Vagina (tissue), 2 donors: ENCODE results near the gene MTCL3.

Experiments
- DNase-seq, 2 donors: peaks; one replicate each; pipeline ENCODE4 v3.0.0-alpha.2; 2017; ENCODE audit errors: extremely low spot score in 2 of 2
- H3K27ac ChIP-seq: fragments of 200-600 bp; sonication (generic); one replicate; pipeline ENCODE4 v1.5.1; 2019
- H3K27me3 ChIP-seq: fragments of 200-600 bp; sonication (generic); one replicate; pipeline ENCODE4 v1.5.1; 2019
- H3K36me3 ChIP-seq, 2 donors: fragments of 200-600 bp; sonication (generic); one replicate each; pipeline ENCODE4 v1.5.1; 2017 to 2019
- H3K4me1 ChIP-seq: fragments of 200-600 bp; sonication (generic); one replicate; pipeline ENCODE4 v1.5.1; 2019
- H3K4me3 ChIP-seq, 2 donors: fragments of 200-600 bp; sonication (generic); 1 replicate in 1 of 2; 2 replicates in 1 of 2; pipeline ENCODE4 v1.5.1; 2016 to 2019
- H3K9me3 ChIP-seq: fragments of 200-600 bp; sonication (generic); one replicate; pipeline ENCODE4 v1.5.1; 2019
- CTCF ChIP-seq, 3 experiments: fragments of 450-650 bp in 2 of 3; fragments of 200-600 bp in 1 of 3; sonication (generic) in 1 of 3; IDR thresholded peaks; one replicate each; pipeline ENCODE4 v1.5.1; 2017 to 2019; ENCODE audit warnings: antibody characterized with exemption in 3 of 3, mild to moderate bottlenecking in 2 of 3, moderate library complexity in 2 of 3
- POLR2A ChIP-seq, 2 donors: fragments of 450-650 bp; IDR thresholded peaks; one replicate each; pipeline ENCODE4 v1.6.1; 2017; ENCODE audit warnings: antibody characterized with exemption in 2 of 2, mild to moderate bottlenecking in 2 of 2, moderate library complexity in 2 of 2
- POLR2AphosphoS5 ChIP-seq, 2 donors: sonication (generic); formaldehyde crosslinking; IDR thresholded peaks; one replicate each; pipeline ENCODE4 v1.9.0; 2017; ENCODE audit warnings: antibody characterized with exemption in 2 of 2, mild to moderate bottlenecking in 2 of 2, low read depth in 1 of 2; ENCODE audit not compliant: insufficient read depth in 1 of 2
- intact Hi-C: fragments of 100-400 bp; cut with DNase I; formaldehyde crosslinking; loops from one replicate; pipeline ENCODE4 v1.15.1; 2023

The MTCL3 gene

DNA sequence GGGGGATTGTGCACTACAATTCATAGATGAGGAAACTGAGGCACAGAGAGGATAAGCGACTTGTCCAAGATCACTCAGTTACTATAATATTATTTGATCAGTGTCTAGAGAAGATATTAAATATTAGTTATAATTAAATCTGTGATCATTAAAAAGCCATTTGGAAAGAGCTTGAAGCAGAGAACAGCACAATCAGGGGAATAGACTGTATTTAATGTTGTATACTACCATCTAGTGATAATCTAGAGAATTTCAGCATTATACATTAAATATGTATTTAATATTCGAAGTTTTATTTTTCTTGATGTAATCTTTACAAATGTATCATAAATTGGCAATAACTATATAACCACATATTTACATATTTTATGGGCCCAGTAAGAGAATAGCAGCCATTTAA is 20.1 kb upstream of the MTCL3 start:
- no peak for DNase-seq

GRCh38 chr6:127538750-127539264 is 19.7 kb upstream of the MTCL3 start:
- intact Hi-C loops, result loop anchor here (10.0 kb wide), 2 partner anchors 74 to 234 kb away; no protein-coding TSS in a partner anchor
- no peak overlapping the region for H3K4me3 ChIP-seq
- H3K27me3 ChIP-seq, result no peaks in the 10 kb centered on the region
- no peaks in the 10 kb centered on the region for H3K36me3 ChIP-seq
- H3K27ac ChIP-seq, result no peak overlapping the region
- TF ChIP-seq POLR2AphosphoS5 (IDR thresholded peaks at IDR 0.05; ENCODE audit: insufficient read depth in 1 of 2, low read depth in 1 of 2) (no peak), POLR2A (IDR thresholded peaks at IDR 0.05) (no peak), CTCF (IDR thresholded peaks at IDR 0.05) (no peak)
- no peaks in the 10 kb centered on the region for H3K4me1 ChIP-seq
- no peak for DNase-seq
- H3K9me3 ChIP-seq, result no peaks in the 10 kb centered on the region

More for the DNA sequence above, 20.1 kb upstream of the MTCL3 start:
- H3K9me3 ChIP-seq, result no peaks in the 10 kb centered on the region
- TF ChIP-seq POLR2AphosphoS5 (IDR thresholded peaks at IDR 0.05; ENCODE audit: insufficient read depth in 1 of 2, low read depth in 1 of 2), result no peak
- TF ChIP-seq CTCF (IDR thresholded peaks at IDR 0.05), result peak in 2 of 3 experiments; percentile 21 to 48
- no peak overlapping the region for H3K4me3 ChIP-seq
- H3K4me1 ChIP-seq, result no peaks in the 10 kb centered on the region
- intact Hi-C loops, result loop anchor here (10.0 kb wide), 2 partner anchors 74 to 234 kb away; no protein-coding TSS in a partner anchor
- no peaks in the 10 kb centered on the region for H3K36me3 ChIP-seq
- no peak overlapping the region for H3K27ac ChIP-seq
- no peaks in the 10 kb centered on the region for H3K27me3 ChIP-seq

DNA sequence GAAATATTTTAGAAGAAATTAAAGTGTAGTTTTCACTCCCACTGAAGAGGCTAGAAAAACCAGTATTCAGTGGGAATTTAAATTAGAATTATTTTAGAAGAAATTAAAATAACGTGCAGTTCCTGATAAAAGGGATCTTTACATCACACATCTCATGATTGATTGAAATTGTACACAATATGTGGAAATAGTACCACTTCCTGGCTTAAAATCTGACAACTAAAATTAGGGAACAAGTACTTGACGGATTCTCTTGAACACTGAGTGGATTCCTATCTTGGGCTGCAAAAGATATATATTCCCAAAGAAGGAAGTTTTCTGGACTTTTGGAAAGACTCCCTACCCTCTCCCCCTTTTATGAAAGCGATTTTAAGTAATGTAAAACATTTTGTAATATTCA is 14.6 kb upstream of the MTCL3 start:
- no peak overlapping the region for H3K4me3 ChIP-seq
- intact Hi-C loops, result loop anchor here (10.0 kb wide), 2 partner anchors 69 to 229 kb away; no protein-coding TSS in a partner anchor

DNA sequence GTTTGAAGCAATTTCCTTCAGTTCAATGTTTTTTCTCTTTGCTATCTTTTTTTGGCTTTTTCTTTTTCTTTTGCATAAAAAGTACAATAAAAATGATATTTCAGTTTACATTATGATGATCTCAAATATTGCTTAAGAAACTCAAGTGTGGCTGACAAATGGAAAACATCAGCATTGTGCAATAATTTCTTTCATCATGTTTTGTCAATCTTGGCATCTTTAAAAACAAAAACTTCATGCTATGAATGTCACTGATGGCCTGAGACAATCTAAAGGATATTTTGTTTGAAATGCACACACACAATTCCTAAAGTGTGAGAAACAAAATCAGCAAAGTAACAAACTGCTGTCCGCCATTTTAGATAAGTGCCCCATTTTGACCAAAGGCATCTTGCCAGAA is 13.9 kb upstream of the MTCL3 start:
- TF ChIP-seq CTCF (IDR thresholded peaks at IDR 0.05) (no peak), POLR2AphosphoS5 (IDR thresholded peaks at IDR 0.05; ENCODE audit: insufficient read depth in 1 of 2, low read depth in 1 of 2) (no peak), POLR2A (IDR thresholded peaks at IDR 0.05) (no peak)
- DNase-seq, result no peak
- Histone ChIP-seq H3K27ac (no peak overlapping the region), H3K9me3 (no peaks in the 10 kb centered on the region), H3K4me3 (no peak overlapping the region), H3K4me1 (no peaks in the 10 kb centered on the region), H3K27me3 (no peaks in the 10 kb centered on the region), H3K36me3 (no peaks in the 10 kb centered on the region)
- intact Hi-C loops, result loop anchor here (10.0 kb wide), 2 partner anchors 68 to 228 kb away; no protein-coding TSS in a partner anchor

More for the DNA sequence above, 14.6 kb upstream of the MTCL3 start:
- no peaks in the 10 kb centered on the region for H3K9me3 ChIP-seq
- TF ChIP-seq POLR2AphosphoS5 (IDR thresholded peaks at IDR 0.05; ENCODE audit: insufficient read depth in 1 of 2, low read depth in 1 of 2), result no peak
- no peak for TF ChIP-seq CTCF (IDR thresholded peaks at IDR 0.05)
- no peak for TF ChIP-seq POLR2A (IDR thresholded peaks at IDR 0.05)
- DNase-seq, result no peak
- H3K4me1 ChIP-seq, result no peaks in the 10 kb centered on the region
- H3K27me3 ChIP-seq, result no peaks in the 10 kb centered on the region
- H3K27ac ChIP-seq, result no peak overlapping the region
- H3K36me3 ChIP-seq, result no peaks in the 10 kb centered on the region

- Histone ChIP-seq H3K4me3 (no peak overlapping the region), H3K4me1 (peaks cover 10% of the 10 kb centered on the region), H3K27me3 (no peaks in the 10 kb centered on the region), H3K27ac (no peak overlapping the region), H3K36me3 (no peaks in the 10 kb centered on the region), H3K9me3 (no peaks in the 10 kb centered on the region)
- no peak for DNase-seq
- intact Hi-C loops, result no loop called here
- TF ChIP-seq CTCF (IDR thresholded peaks at IDR 0.05) (no peak), POLR2AphosphoS5 (IDR thresholded peaks at IDR 0.05; ENCODE audit: insufficient read depth in 1 of 2, low read depth in 1 of 2) (no peak), POLR2A (IDR thresholded peaks at IDR 0.05) (no peak)
These were observed 3.6 kb upstream of the MTCL3 start for GRCh38 chr6:127522714-127523113.
